Fibroblast of lung (primary cell): ENCODE measurements around the gene IP6K3. TPM values are rescaled to one million over a fixed set of nuclear protein-coding genes. Genes with fewer than 3 reads are reported as not detected.

Source experiments
- DNase-seq, 2 donors: peaks; one replicate each; pipeline versions ENCODE4 v3.0.0 to v3.0.0-alpha.2; 2010; ENCODE audit warnings: low read depth in 2 of 2
- H2AFZ ChIP-seq: 2 replicates; pipeline ENCODE4 v1.5.1; 2012; ENCODE audit warnings: low read length, control low read depth, inconsistent platforms
- H3K27ac ChIP-seq: 2 replicates; pipeline ENCODE4 v1.5.1; 2011; ENCODE audit warnings: low read length, control low read depth; ENCODE audit not compliant: insufficient read depth
- H3K27me3 ChIP-seq: 2 replicates; pipeline ENCODE4 v1.5.1; 2011; ENCODE audit warnings: mild to moderate bottlenecking, low read length; ENCODE audit not compliant: control insufficient read depth, insufficient read depth
- H3K36me3 ChIP-seq: 2 replicates; pipeline ENCODE4 v1.5.1; 2011; ENCODE audit warnings: low read length; ENCODE audit not compliant: control insufficient read depth, insufficient read depth
- H3K4me1 ChIP-seq: 2 replicates; pipeline ENCODE4 v1.5.1; 2011; ENCODE audit warnings: low read length; ENCODE audit not compliant: control insufficient read depth, insufficient read depth; ENCODE audit errors: extremely low read depth
- H3K4me2 ChIP-seq: 2 replicates; pipeline ENCODE4 v1.5.1; 2011; ENCODE audit warnings: low read length, control low read depth; ENCODE audit not compliant: insufficient read depth; ENCODE audit errors: extremely low read depth
- H3K4me3 ChIP-seq, 4 experiments: fragments of 200-600 bp in 1 of 4; sonication (generic) in 1 of 4; replicated peaks in 1 of 4; 2 replicates each; pipeline ENCODE4 v1.5.1; 2011 to 2016; ENCODE audit warnings: low read length in 4 of 4, low read depth in 3 of 4, mild to moderate bottlenecking in 3 of 4, control low read depth in 2 of 4, inconsistent platforms in 1 of 4, mixed read lengths in 1 of 4; ENCODE audit not compliant: insufficient read depth in 1 of 4; ENCODE audit errors: control extremely low read depth in 1 of 4
- H3K79me2 ChIP-seq: 2 replicates; pipeline ENCODE4 v1.5.1; 2012; ENCODE audit warnings: mild to moderate bottlenecking, low read length, inconsistent platforms; ENCODE audit not compliant: control insufficient read depth, insufficient read depth
- H3K9ac ChIP-seq: 2 replicates; pipeline ENCODE4 v1.5.1; 2011; ENCODE audit warnings: mild to moderate bottlenecking, low read length, control low read depth; ENCODE audit not compliant: insufficient read depth
- H3K9me3 ChIP-seq: 2 replicates; pipeline ENCODE4 v1.5.1; 2012; ENCODE audit warnings: low read depth, low read length; ENCODE audit not compliant: control insufficient read depth, insufficient read depth
- H4K20me1 ChIP-seq: 2 replicates; pipeline ENCODE4 v1.5.1; 2011; ENCODE audit warnings: low read length; ENCODE audit not compliant: control insufficient read depth, insufficient read depth; ENCODE audit errors: extremely low read depth
- CTCF ChIP-seq, 2 donors: IDR thresholded peaks in 1 of 2; conservative IDR thresholded peaks in 1 of 2; 1 replicate in 1 of 2; 2 replicates in 1 of 2; pipeline ENCODE4 v1.5.1; 2011 to 2012; ENCODE audit warnings: low read length in 2 of 2, control low read depth in 1 of 2, inconsistent platforms in 1 of 2, low read depth in 1 of 2, mild to moderate bottlenecking in 1 of 2
- EZH2 ChIP-seq: IDR thresholded peaks from 2 replicates; pipeline ENCODE4 v1.5.1; 2012; ENCODE audit warnings: low read length, control low read depth, mild to moderate bottlenecking; ENCODE audit errors: missing control alignments
- polyA plus RNA-seq, 2 donors: library from polyadenylated mRNA; depleted of rRNA in 1 of 2; stranded (reverse) in 1 of 2; unstranded in 1 of 2; fragments of >200 nt; gene quantifications; 2 replicates each; pipeline ENCODE4 v1.2.1, GENCODE V29; 2011 to 2012; ENCODE audit warnings: missing spikeins in 1 of 2
- total RNA-seq: library from RNA; depleted of rRNA; stranded (reverse); fragments of >200 nt; gene quantifications from 2 replicates; pipeline ENCODE4 v1.2.1, GENCODE V29; 2014

The IP6K3 gene
- total and polyA plus RNA-seq, 2 donors (not counting 1 experiment from before 2014, with no cell fraction given), result 0.84 to 5.4 TPM

- TF ChIP-seq EZH2, result no peak
- TF ChIP-seq CTCF (conservative IDR thresholded peaks at IDR 0.05 in 1 of 2, IDR thresholded peaks at IDR 0.05 in 1 of 2; ENCODE audit: low read depth in 1 of 2, low read length in 2 of 2), result no peak
- H4K20me1 ChIP-seq, result no peaks in the 10 kb centered on the region
- no peaks in the 10 kb centered on the region for H3K27me3 ChIP-seq
- no peak overlapping the region for H3K4me3 ChIP-seq
- no peak overlapping the region for H3K9ac ChIP-seq
- no peak overlapping the region for H3K27ac ChIP-seq
- H3K36me3 ChIP-seq, result peaks cover 36% of the 10 kb centered on the region
- H3K79me2 ChIP-seq, result no peaks in the 10 kb centered on the region
- H3K4me1 ChIP-seq, result peaks cover 3% of the 10 kb centered on the region
- H3K9me3 ChIP-seq, result no peaks in the 10 kb centered on the region
- no peak overlapping the region for H2AFZ ChIP-seq
- DNase-seq, result no peak
- H3K4me2 ChIP-seq, result no peak overlapping the region
Observed at GRCh38 chr6:33778444-33779121, 31.9 kb upstream of the IP6K3 start.

DNA sequence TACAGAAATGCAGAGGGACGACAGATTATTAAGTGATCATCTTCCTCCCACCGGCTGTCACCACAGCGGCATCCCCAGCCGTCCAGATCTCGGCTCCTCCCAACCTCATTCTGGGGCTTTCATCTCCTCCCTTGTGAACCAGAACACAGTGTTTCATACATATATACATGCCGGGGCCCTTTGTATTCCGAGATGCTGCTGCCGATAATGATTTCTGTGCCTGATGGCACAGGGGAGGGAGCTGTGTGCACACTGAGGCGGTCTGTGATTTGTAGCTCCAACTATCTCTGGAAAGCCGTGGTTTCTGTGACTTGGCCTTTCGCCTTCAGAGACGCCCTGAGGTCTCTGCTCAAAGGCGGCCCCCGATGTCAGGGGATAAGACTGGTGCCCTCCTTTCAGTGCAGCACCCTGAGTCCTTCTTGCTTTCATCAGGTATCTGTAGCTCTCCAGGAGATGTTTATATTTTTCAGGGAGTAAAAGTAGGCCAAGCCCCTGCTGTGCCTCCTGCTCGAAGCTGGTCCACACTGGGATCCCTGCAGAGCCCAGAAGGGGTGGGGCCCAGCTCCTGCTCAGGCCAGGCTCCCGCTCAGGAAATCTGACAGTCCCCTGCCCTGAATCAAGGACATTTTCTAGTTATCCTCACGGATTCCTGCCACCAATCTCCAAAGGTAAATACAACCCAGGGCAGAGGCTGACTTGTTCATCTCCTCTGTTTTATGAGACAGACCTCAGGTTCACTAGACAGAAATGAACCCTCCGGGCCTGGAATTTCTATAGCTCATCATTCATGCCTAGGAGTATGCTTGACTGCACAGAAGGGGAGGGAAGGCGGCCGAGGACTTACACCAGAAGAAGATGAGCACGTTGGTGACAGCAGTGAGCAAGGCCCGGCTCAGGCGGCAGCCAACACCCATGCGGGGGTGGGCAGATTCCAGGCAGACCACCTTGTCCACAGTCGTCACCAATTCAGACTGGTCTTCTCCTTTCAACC lies 31.0 kb upstream of the IP6K3 start:
- Histone ChIP-seq H3K9ac (no peak overlapping the region), H3K27me3 (no peaks in the 10 kb centered on the region), H3K4me1 (peaks cover 11% of the 10 kb centered on the region), H4K20me1 (no peaks in the 10 kb centered on the region), H3K36me3 (peaks cover 38% of the 10 kb centered on the region), H3K4me3 (no peak overlapping the region), H3K9me3 (no peaks in the 10 kb centered on the region), H3K79me2 (no peaks in the 10 kb centered on the region), H3K4me2 (no peak overlapping the region), H3K27ac (no peak overlapping the region), H2AFZ (no peak overlapping the region)
- TF ChIP-seq EZH2, result no peak
- TF ChIP-seq CTCF (conservative IDR thresholded peaks at IDR 0.05 in 1 of 2, IDR thresholded peaks at IDR 0.05 in 1 of 2; ENCODE audit: low read depth in 1 of 2, low read length in 2 of 2), result no peak
- DNase-seq, result no peak

DNA sequence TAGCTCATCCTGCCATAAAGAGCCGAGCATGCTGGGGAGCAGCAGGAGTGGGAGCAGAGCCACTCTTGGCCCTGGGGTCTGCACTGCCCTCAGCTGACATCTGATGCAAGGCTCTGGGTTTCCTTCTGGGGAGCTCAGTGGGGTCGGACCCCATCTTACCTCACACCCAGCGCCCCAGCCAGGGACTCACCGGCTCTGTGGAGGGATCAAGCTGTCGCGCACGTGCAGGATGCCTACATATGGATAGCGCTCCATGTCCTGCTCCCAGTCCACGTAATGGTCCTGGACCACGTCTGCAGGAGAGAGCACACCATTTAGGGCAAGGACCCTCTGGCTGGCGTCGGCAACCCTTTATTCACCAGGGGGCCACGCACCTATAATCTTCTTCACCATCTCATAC lies 30.1 kb upstream of the IP6K3 start:
- no peak for DNase-seq
- Histone ChIP-seq H3K27ac (no peak overlapping the region), H3K4me3 (no peak overlapping the region), H3K27me3 (no peaks in the 10 kb centered on the region), H3K4me1 (peaks cover 20% of the 10 kb centered on the region), H3K36me3 (peaks cover 42% of the 10 kb centered on the region), H2AFZ (no peak overlapping the region), H3K4me2 (no peak overlapping the region), H4K20me1 (no peaks in the 10 kb centered on the region), H3K9ac (no peak overlapping the region), H3K9me3 (no peaks in the 10 kb centered on the region), H3K79me2 (no peaks in the 10 kb centered on the region)
- no peak for TF ChIP-seq EZH2
- TF ChIP-seq CTCF (conservative IDR thresholded peaks at IDR 0.05 in 1 of 2, IDR thresholded peaks at IDR 0.05 in 1 of 2; ENCODE audit: low read depth in 1 of 2, low read length in 2 of 2), result no peak
